K562 (cell line): ENCODE results near the gene IGFL1. TPM values are rescaled to one million over a fixed set of nuclear protein-coding genes. Genes with fewer than 3 reads are reported as not detected.
A peak's percentile ranks its signal among the peaks of the same experiment; 100 is the strongest.

Experiments used
- ATAC-seq: fragments of 200-7000 bp; cut with Tn5 transposase; 3 replicates; pipeline ENCODE4 v1.9.1; 2020; ENCODE audit warnings: moderate library complexity
- BruUV-seq: library from RNA; stranded (reverse); fragments of 400-500 nt; replicated peaks from 2 replicates; lab custom pipeline; 2021; lab: Mats Ljungman, UMichigan
- CTCF ChIA-PET: fragments of 300-600 bp; formaldehyde crosslinking; extraction: SDS; loops from one replicate; lab custom pipeline; 2021; ENCODE audit warnings: low intra/inter-chr PET ratio; lab: Yijun Ruan, JAX
- POLR2A ChIA-PET: fragments of 300-600, 350-650 bp; sonication (Branson Sonifier 250); formaldehyde crosslinking; extraction: SDS; loops from one replicate; lab custom pipeline; 2021; ENCODE audit warnings: antibody characterized with exemption, inconsistent platforms; lab: Yijun Ruan, JAX
- DNase-seq, 4 experiments: peaks; one replicate each; pipeline versions ENCODE4 v3.0.0 to v3.0.0-alpha.2; 2011 to 2018; ENCODE audit warnings: low spot score in 3 of 4, mixed read lengths in 3 of 4; ENCODE audit errors: extremely low read depth in 1 of 4
- FAIRE-seq: peaks from 2 replicates; lab custom pipeline; 2011; peaks lifted over from hg19 to GRCh38; lab: Jason Lieb, UNC
- H2AFZ ChIP-seq: 2 replicates; pipeline ENCODE4 v1.6.0; 2011; ENCODE audit warnings: low read depth, low read length, control low read depth, inconsistent platforms
- H3K27ac ChIP-seq: fragments of 200-600 bp; 3 replicates; pipeline ENCODE4 v1.8.0; 2011; ENCODE audit warnings: low read depth, mild to moderate bottlenecking, control low read depth, inconsistent platforms, low read length, moderate library complexity, mixed read lengths; ENCODE audit errors: extremely low read depth
- H3K27me3 ChIP-seq, 2 experiments: fragments of 300-600 bp in 1 of 2; 2 replicates in 1 of 2; 3 replicates in 1 of 2; pipeline versions ENCODE4 v1.6.0 to v1.8.0; 2011; ENCODE audit warnings: inconsistent platforms in 2 of 2, low read length in 2 of 2, mild to moderate bottlenecking in 1 of 2, mixed read lengths in 1 of 2, moderate library complexity in 1 of 2; ENCODE audit not compliant: control insufficient read depth in 2 of 2, insufficient read depth in 2 of 2
- H3K36me3 ChIP-seq: fragments of 300-600 bp; 3 replicates; pipeline ENCODE4 v1.8.0; 2011; ENCODE audit warnings: mild to moderate bottlenecking, low read length, inconsistent platforms; ENCODE audit not compliant: control insufficient read depth, insufficient read depth
- H3K4me1 ChIP-seq, 2 experiments: fragments of 200-600 bp in 1 of 2; replicated peaks in 1 of 2; 2 replicates in 1 of 2; 3 replicates in 1 of 2; pipeline versions ENCODE4 v1.5.1 to v1.8.0; 2011; ENCODE audit warnings: inconsistent platforms in 2 of 2, low read length in 2 of 2, mild to moderate bottlenecking in 1 of 2, mixed read lengths in 1 of 2, moderate library complexity in 1 of 2; ENCODE audit not compliant: control insufficient read depth in 2 of 2, insufficient read depth in 2 of 2
- H3K4me2 ChIP-seq: 2 replicates; pipeline ENCODE4 v1.6.1; 2011; ENCODE audit warnings: low read length, control low read depth, inconsistent platforms, mixed read lengths; ENCODE audit not compliant: insufficient read depth
- H3K4me3 ChIP-seq: fragments of 200-600 bp; sonication (generic), shearing (Covaris generic); 2 replicates; pipeline ENCODE4 v1.5.1; 2016; ENCODE audit warnings: control low read depth, inconsistent platforms
- H3K79me2 ChIP-seq: fragments of 200-600 bp; 3 replicates; pipeline ENCODE4 v1.8.0; 2011; ENCODE audit warnings: low read length, inconsistent platforms; ENCODE audit not compliant: control insufficient read depth, insufficient read depth
- H3K9ac ChIP-seq, 2 experiments: 2 replicates each; pipeline versions ENCODE4 v1.6.0 to v1.6.1; 2011; ENCODE audit warnings: low read depth in 2 of 2, low read length in 2 of 2, control low read depth in 1 of 2, inconsistent platforms in 1 of 2, mild to moderate bottlenecking in 1 of 2, mixed read lengths in 1 of 2; ENCODE audit not compliant: insufficient read depth in 1 of 2
- H3K9me1 ChIP-seq: one replicate; pipeline ENCODE4 v1.6.0; 2011; ENCODE audit warnings: inconsistent platforms, mild to moderate bottlenecking, low read length, moderate library complexity; ENCODE audit not compliant: control insufficient read depth, insufficient read depth
- H3K9me3 ChIP-seq: replicated peaks from 2 replicates; pipeline ENCODE4 v1.5.1; 2011; ENCODE audit warnings: low read depth, low read length, inconsistent platforms; ENCODE audit not compliant: control insufficient read depth, insufficient read depth
- H4K20me1 ChIP-seq: replicated peaks from 2 replicates; pipeline ENCODE4 v1.6.1; 2011; ENCODE audit warnings: low read length, inconsistent platforms, mixed read lengths; ENCODE audit not compliant: control insufficient read depth, insufficient read depth
- BDP1 ChIP-seq: IDR thresholded peaks from 3 replicates; pipeline ENCODE4 v1.6.1; 2011; ENCODE audit not compliant: insufficient read length, insufficient read depth
- CBX8 ChIP-seq: fragments of 200-600 bp; sonication (generic); IDR thresholded peaks from 2 replicates; pipeline ENCODE4 v1.6.1; 2012; ENCODE audit warnings: borderline replicate concordance, mixed run types, low read depth, mild to moderate bottlenecking, moderate library complexity, mixed read lengths, low read length, control low read depth, inconsistent platforms; ENCODE audit not compliant: poor library complexity, severe bottlenecking; ENCODE audit errors: extremely low read depth
- KLF16 ChIP-seq: IDR thresholded peaks from 2 replicates; pipeline ENCODE4 v1.6.1; 2016; ENCODE audit warnings: antibody characterized with exemption
- RFX1 ChIP-seq: fragments of 450-650 bp; IDR thresholded peaks from 2 replicates; pipeline ENCODE4 v1.6.1; 2016; ENCODE audit warnings: mild to moderate bottlenecking, moderate library complexity
- ZNF644 ChIP-seq: fragments of 200-800 bp; sonication (Bioruptor generic); IDR thresholded peaks from 2 replicates; pipeline ENCODE4 v1.6.1; 2016; ENCODE audit warnings: low read depth, missing genetic modification characterization, missing compliant biosample characterization
- WGBS: fragments of 100-300 bp; shearing (Covaris generic); methylation state at CpG from one replicate; pipeline ENCODE4 v1.1.6; 2016; ENCODE audit warnings: low coverage, mixed read lengths; ENCODE audit not compliant: insufficient coverage; ENCODE audit errors: missing lambda C conversion rate; 5-methylcytosine and 5-hydroxymethylcytosine counted together
- in situ Hi-C: fragments of 300-500 bp; cut with MboI; formaldehyde crosslinking; loops from 4 replicates; pipeline ENCODE4 v1.15.0; 2018; ENCODE audit warnings: inconsistent platforms, mixed read lengths
- intact Hi-C: fragments of 100-400 bp; cut with micrococcal nuclease; formaldehyde crosslinking; loops from 2 replicates; pipeline ENCODE4 v1.14.2; 2022
- polyA plus RNA-seq, 8 experiments: library from polyadenylated mRNA; depleted of rRNA in 4 of 8; stranded (reverse) in 5 of 8; unstranded in 3 of 8; fragments of >200 nt; fragmentation: Nextera tagmentation in 2 of 8; fragmentation: Illumina TruSeq in 1 of 8; extraction: Ambion mirVana in 2 of 8; extraction: Trizol in 1 of 8; gene quantifications; 2 replicates each; pipeline versions ENCODE4 v1.2.1 to v1.2.3, GENCODE V29; 2011 to 2014; ENCODE audit warnings: inconsistent platforms in 1 of 8, missing spikeins in 1 of 8
- total RNA-seq, 7 experiments: library from RNA; depleted of rRNA in 6 of 7; stranded (reverse); fragments of >200 nt in 6 of 7; fragmentation: Illumina TruSeq in 2 of 7; extraction: Trizol in 2 of 7; gene quantifications; 2 replicates each; pipeline versions ENCODE4 v1.2.1 to v1.2.3, GENCODE V29; 2011 to 2021; ENCODE audit warnings: low replicate concordance in 1 of 7

IGFL1 gene
- total and polyA plus RNA-seq, 9 of the 15 experiments (the other 6 are each of a cell fraction or from before 2014, with no cell fraction given) = not detected

DNA sequence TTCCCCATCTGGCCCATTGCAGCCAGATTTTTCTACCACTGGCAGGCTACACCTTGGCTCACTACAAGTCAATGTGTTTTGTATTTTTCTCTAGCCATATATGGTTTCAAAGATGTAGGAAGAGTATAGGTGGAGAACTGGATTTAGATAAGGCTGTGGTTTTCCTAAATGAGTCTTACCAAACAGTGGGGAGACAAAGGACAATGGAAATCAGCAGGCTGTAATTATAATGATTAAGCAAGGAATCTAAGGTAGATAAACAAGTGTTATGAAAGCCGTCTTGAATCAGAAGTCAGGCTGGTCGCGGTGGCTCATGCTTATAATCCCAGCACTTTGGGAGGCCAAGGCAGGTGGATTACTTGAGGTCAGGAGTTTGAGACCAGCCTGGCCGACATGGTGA is 11.2 kb downstream of the IGFL1 start:
- 1% methylated on average over 4 of the region's 4 CpGs for WGBS
- H4K20me1 ChIP-seq = no peaks in the 10 kb centered on the region

DNA sequence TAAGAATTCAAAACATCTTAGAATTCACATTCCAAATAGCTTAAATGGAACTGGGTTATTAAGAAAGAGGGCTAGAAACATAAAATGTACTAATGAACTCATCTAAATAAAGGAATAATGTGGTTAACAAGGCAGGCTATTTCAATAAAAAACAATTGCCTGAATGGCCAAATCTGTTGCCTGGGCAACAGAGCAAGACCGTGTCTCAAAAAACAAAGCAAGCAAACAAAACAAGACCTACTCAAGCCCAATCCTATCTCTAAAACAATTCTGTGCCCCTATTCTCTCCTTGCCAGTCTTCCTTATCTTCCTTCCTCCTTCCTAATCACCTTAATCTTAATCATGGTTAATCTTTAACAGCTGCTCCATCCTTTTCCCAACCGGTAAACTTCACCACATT is 12.1 kb downstream of the IGFL1 start:
- in situ Hi-C loops = no loop called here
- DNase-seq = no peak
- no peaks in the 10 kb centered on the region for H3K9me1 ChIP-seq
- peaks cover 11 to 12% of the 10 kb centered on the region in 2 experiments; a peak in 3 of 5 replicates for H3K27me3 ChIP-seq
- no TSS peak for BruUV-seq
- ChIA-PET CTCF (interaction anchor here (0.6 kb wide), 1 partner anchor 106 kb away, joined by 4 read pairs; no protein-coding TSS in a partner anchor), POLR2A (no interaction called here)
- no peaks in the 10 kb centered on the region for H4K20me1 ChIP-seq
- no peak for ATAC-seq
- TF ChIP-seq RFX1 (peak; percentile 32; the same call in 1 of the 2 replicates), BDP1 (no peak)
- no peak overlapping the region for H2AFZ ChIP-seq
- no peak overlapping the region for H3K4me2 ChIP-seq
- intact Hi-C loops = no loop called here
- no peak overlapping the region for H3K4me3 ChIP-seq
- 3% methylated on average over 2 of the region's 2 CpGs for WGBS
- H3K9ac ChIP-seq = no peak overlapping the region
- no peaks in the 10 kb centered on the region for H3K79me2 ChIP-seq
- no peaks in the 10 kb centered on the region for H3K9me3 ChIP-seq
- H3K27ac ChIP-seq = no peak overlapping the region
- H3K36me3 ChIP-seq = no peaks in the 10 kb centered on the region
- no peaks in the 10 kb centered on the region for H3K4me1 ChIP-seq
- no peak for FAIRE-seq

More for the DNA sequence above, 11.2 kb downstream of the IGFL1 start:
- peaks cover 10 to 12% of the 10 kb centered on the region in 2 experiments; a peak in 3 of 5 replicates for H3K27me3 ChIP-seq
- no peak overlapping the region for H3K27ac ChIP-seq
- H2AFZ ChIP-seq = no peak overlapping the region
- no peaks in the 10 kb centered on the region for H3K4me1 ChIP-seq
- DNase-seq (no peak), ATAC-seq (no peak), FAIRE-seq (no peak)
- no peaks in the 10 kb centered on the region for H3K79me2 ChIP-seq
- CTCF ChIA-PET = no interaction called here
- in situ Hi-C loops = no loop called here
- H3K9me1 ChIP-seq = no peaks in the 10 kb centered on the region
- no peaks in the 10 kb centered on the region for H3K9me3 ChIP-seq
- no peak for TF ChIP-seq KLF16
- no peak for TF ChIP-seq ZNF644 (tag)
- no peak for TF ChIP-seq CBX8
- H3K4me3 ChIP-seq = no peak overlapping the region
- H3K36me3 ChIP-seq = no peaks in the 10 kb centered on the region
- no peak overlapping the region for H3K4me2 ChIP-seq
- BruUV-seq = no TSS peak
- H3K9ac ChIP-seq = no peak overlapping the region
- POLR2A ChIA-PET = interaction anchor here (0.7 kb wide), 1 partner anchor 100 kb away, joined by 3 read pairs; no protein-coding TSS in a partner anchor
- intact Hi-C loops = no loop called here
